ENCODE data around the gene SPDL1. TPM values are rescaled to one million over a fixed set of nuclear protein-coding genes. Genes with fewer than 3 reads are reported as not detected.

Gene SPDL1
- total and polyA plus RNA-seq, 4 donors: 0.89 to 11.5 (median 3.0) TPM

DNA sequence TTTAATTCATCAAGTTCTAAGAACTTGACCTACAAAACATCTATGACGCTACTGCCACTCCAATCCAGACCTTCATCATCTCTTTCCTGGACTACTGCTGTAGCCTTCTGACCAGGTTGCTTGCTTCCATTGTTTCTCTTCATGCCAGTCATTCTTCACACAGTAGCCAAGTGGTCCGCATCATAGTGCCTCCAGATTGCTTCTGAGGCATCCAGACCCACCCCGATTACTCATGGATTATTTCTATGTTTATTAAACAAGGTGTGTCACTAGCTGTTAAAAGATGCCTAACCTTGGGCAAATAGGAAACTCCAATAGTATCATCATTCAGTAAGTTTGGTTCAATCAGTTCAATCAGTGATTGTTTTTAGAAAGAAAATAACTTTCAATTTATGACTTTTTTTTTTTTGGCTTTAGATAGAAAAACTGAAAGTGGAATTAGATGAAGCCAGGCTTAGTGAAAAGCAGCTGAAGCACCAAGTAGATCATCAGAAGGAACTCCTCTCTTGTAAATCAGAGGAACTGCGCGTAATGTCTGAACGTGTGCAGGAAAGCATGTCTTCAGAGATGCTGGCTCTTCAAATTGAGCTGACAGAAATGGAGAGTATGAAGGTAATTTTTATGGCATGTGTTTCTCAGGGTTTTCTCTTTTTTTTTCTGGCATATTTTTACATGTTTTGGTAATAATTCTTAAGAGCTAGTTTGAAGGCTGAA is 9.5 kb downstream of the SPDL1 start:
- Histone ChIP-seq H3K9ac (ENCODE audit: low read depth in 1 of 2, low read length in 2 of 2) (no peak overlapping the region), H3K36me3 (ENCODE audit: control insufficient read depth in 4 of 4, insufficient read depth in 3 of 4, low read depth in 1 of 4, low read length in 3 of 4) (peaks cover 0 to 19% (median 3%) of the 10 kb centered on the region in 4 donors), H3K27ac (ENCODE audit: low read depth in 1 of 2, low read length in 2 of 2) (no peak overlapping the region), H3K27me3 (ENCODE audit: control insufficient read depth in 4 of 4, insufficient read depth in 4 of 4, low read length in 3 of 4) (no peaks in the 10 kb centered on the region), H3K4me1 (ENCODE audit: control insufficient read depth in 4 of 4, insufficient read depth in 4 of 4, low read length in 3 of 4) (no peaks in the 10 kb centered on the region), H3K4me3 (ENCODE audit: low read depth in 1 of 3, low read length in 3 of 3) (no peak overlapping the region), H3K9me3 (ENCODE audit: control insufficient read depth in 4 of 4, low read length in 3 of 4) (no peaks in the 10 kb centered on the region)
- TF ChIP-seq GABPA (IDR thresholded peaks at IDR 0.05 in 1 of 2, conservative IDR thresholded peaks at IDR 0.05 in 1 of 2) (no peak), FOXA1 (IDR thresholded peaks at IDR 0.05) (no peak), RAD21 (IDR thresholded peaks at IDR 0.05) (no peak), ZBTB33 (IDR thresholded peaks at IDR 0.05) (no peak), EGR1 (IDR thresholded peaks at IDR 0.05; ENCODE audit: low read depth in 2 of 2) (no peak), SP1 (IDR thresholded peaks at IDR 0.05) (no peak), HNF4A (conservative IDR thresholded peaks at IDR 0.05) (no peak), RXRA (IDR thresholded peaks at IDR 0.05) (no peak), YY1 (IDR thresholded peaks at IDR 0.05) (no peak)
- DNase-seq (ENCODE audit: low spot score): no peak
- WGBS: 97% methylated on average over 6 of the region's 6 CpGs

DNA sequence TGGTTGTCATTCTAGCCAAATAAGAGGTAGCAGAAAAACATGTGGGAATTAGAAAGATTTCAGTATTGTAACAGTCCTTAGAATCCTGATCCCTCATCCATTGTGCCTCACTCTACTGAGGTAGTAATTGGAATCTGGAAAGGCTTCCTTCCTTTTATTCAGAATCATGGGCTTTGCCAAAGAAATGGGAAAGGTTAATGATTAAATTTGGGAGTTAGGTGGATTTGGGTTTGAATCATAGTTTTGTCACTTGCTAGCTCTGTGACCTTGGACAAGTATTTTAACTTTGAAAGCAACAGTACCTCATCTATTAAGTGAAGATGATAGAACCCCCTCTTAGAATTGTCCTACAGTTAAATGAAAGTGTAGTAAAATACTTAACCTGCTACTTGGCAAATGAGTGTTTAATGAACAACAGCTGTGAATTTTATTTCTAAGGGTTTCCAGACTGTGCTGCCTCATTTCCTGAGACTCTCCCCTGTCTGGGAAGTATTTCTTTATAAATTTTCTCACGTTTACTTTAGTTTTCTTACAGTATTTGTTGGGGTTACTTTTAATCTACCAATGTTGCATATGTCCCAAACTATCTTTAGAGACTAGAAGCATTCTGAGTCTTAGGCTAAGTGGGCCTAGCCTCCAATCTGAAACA is 11.7 kb downstream of the SPDL1 start:
- H3K9ac ChIP-seq (ENCODE audit: low read depth in 1 of 2, low read length in 2 of 2): no peak overlapping the region
- 90% methylated on average over 1 of the region's 1 CpG for WGBS
- H3K27me3 ChIP-seq (ENCODE audit: control insufficient read depth in 4 of 4, insufficient read depth in 4 of 4, low read length in 3 of 4): no peaks in the 10 kb centered on the region
- H3K4me3 ChIP-seq (ENCODE audit: low read depth in 1 of 3, low read length in 3 of 3): no peak overlapping the region
- no peak for DNase-seq (ENCODE audit: low spot score)
- no peak overlapping the region for H3K27ac ChIP-seq (ENCODE audit: low read depth in 1 of 2, low read length in 2 of 2)
- no peaks in the 10 kb centered on the region for H3K9me3 ChIP-seq (ENCODE audit: control insufficient read depth in 4 of 4, low read length in 3 of 4)
- H3K36me3 ChIP-seq (ENCODE audit: control insufficient read depth in 4 of 4, insufficient read depth in 3 of 4, low read depth in 1 of 4, low read length in 3 of 4): peaks cover 0 to 19% (median 7%) of the 10 kb centered on the region in 4 donors
- no peak for TF ChIP-seq GABPA (IDR thresholded peaks at IDR 0.05 in 1 of 2, conservative IDR thresholded peaks at IDR 0.05 in 1 of 2)
- H3K4me1 ChIP-seq (ENCODE audit: control insufficient read depth in 4 of 4, insufficient read depth in 4 of 4, low read length in 3 of 4): no peaks in the 10 kb centered on the region

GRCh38 chr5:169599451-169599850 is 15.9 kb downstream of the SPDL1 start:
- H3K4me3 ChIP-seq (ENCODE audit: low read depth in 1 of 3, low read length in 3 of 3): no peak overlapping the region
- no peak for TF ChIP-seq FOXA2 (IDR thresholded peaks at IDR 0.05)
- TF ChIP-seq, protein P1, sequence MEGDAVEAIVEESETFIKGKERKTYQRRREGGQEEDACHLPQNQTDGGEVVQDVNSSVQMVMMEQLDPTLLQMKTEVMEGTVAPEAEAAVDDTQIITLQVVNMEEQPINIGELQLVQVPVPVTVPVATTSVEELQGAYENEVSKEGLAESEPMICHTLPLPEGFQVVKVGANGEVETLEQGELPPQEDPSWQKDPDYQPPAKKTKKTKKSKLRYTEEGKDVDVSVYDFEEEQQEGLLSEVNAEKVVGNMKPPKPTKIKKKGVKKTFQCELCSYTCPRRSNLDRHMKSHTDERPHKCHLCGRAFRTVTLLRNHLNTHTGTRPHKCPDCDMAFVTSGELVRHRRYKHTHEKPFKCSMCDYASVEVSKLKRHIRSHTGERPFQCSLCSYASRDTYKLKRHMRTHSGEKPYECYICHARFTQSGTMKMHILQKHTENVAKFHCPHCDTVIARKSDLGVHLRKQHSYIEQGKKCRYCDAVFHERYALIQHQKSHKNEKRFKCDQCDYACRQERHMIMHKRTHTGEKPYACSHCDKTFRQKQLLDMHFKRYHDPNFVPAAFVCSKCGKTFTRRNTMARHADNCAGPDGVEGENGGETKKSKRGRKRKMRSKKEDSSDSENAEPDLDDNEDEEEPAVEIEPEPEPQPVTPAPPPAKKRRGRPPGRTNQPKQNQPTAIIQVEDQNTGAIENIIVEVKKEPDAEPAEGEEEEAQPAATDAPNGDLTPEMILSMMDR (IDR thresholded peaks at IDR 0.05; ENCODE audit: low read depth, low read length, missing input control): no peak
- TF ChIP-seq FOXA1 (IDR thresholded peaks at IDR 0.05): no peak
- no peak for TF ChIP-seq HNF4A (conservative IDR thresholded peaks at IDR 0.05)
- no peak for TF ChIP-seq TAF1 (conservative IDR thresholded peaks at IDR 0.05)
- TF ChIP-seq JUND (IDR thresholded peaks at IDR 0.05): no peak
- no peak for TF ChIP-seq HNF4G (IDR thresholded peaks at IDR 0.05)
- TF ChIP-seq SP1 (IDR thresholded peaks at IDR 0.05): no peak
- no peak for TF ChIP-seq ZBTB33 (IDR thresholded peaks at IDR 0.05)
- TF ChIP-seq RAD21 (IDR thresholded peaks at IDR 0.05): no peak
- no peaks in the 10 kb centered on the region for H3K27me3 ChIP-seq (ENCODE audit: control insufficient read depth in 4 of 4, insufficient read depth in 4 of 4, low read length in 3 of 4)
- no peak overlapping the region for H3K9ac ChIP-seq (ENCODE audit: low read depth in 1 of 2, low read length in 2 of 2)
- 95% methylated on average over 4 of the region's 4 CpGs for WGBS
- peaks cover 0 to 28% (median 6%) of the 10 kb centered on the region in 4 donors for H3K36me3 ChIP-seq (ENCODE audit: control insufficient read depth in 4 of 4, insufficient read depth in 3 of 4, low read depth in 1 of 4, low read length in 3 of 4)
- no peak overlapping the region for H3K27ac ChIP-seq (ENCODE audit: low read depth in 1 of 2, low read length in 2 of 2)
- DNase-seq (ENCODE audit: low spot score): no peak
- H3K9me3 ChIP-seq (ENCODE audit: control insufficient read depth in 4 of 4, low read length in 3 of 4): no peaks in the 10 kb centered on the region
- H3K4me1 ChIP-seq (ENCODE audit: control insufficient read depth in 4 of 4, insufficient read depth in 4 of 4, low read length in 3 of 4): no peaks in the 10 kb centered on the region

Data from liver (tissue), 9 donors.